GM12892 (cell line): Measurements from ENCODE around the gene EPB41L2.

ENCODE experiments used
- POLR2A ChIP-seq: IDR thresholded peaks from 2 replicates; pipeline ENCODE4 v1.6.1; 2011; ENCODE audit warnings: low read depth, low read length, control low read depth
- POLR2AphosphoS5 ChIP-seq: IDR thresholded peaks from 2 replicates; pipeline ENCODE4 v1.6.1; 2011; ENCODE audit warnings: low read depth, low read length, control low read depth

- TF ChIP-seq POLR2A (no peak), POLR2AphosphoS5 (no peak)
These were observed 21.9 kb upstream of the EPB41L2 start for GRCh38 chr6:131084982-131085381.
